K562 (cell line): ENCODE measurements around the gene SLC27A2. TPM values are rescaled to one million over a fixed set of nuclear protein-coding genes. Genes with fewer than 3 reads are reported as not detected.

Experiments used
- ATAC-seq: fragments of 200-7000 bp; cut with Tn5 transposase; 3 replicates; pipeline ENCODE4 v1.9.1; 2020; ENCODE audit warnings: moderate library complexity
- BruUV-seq: library from RNA; stranded (reverse); fragments of 400-500 nt; replicated peaks from 2 replicates; lab custom pipeline; 2021; lab: Mats Ljungman, UMichigan
- CTCF ChIA-PET: fragments of 300-600 bp; formaldehyde crosslinking; extraction: SDS; loops from one replicate; lab custom pipeline; 2021; ENCODE audit warnings: low intra/inter-chr PET ratio; lab: Yijun Ruan, JAX
- POLR2A ChIA-PET: fragments of 300-600, 350-650 bp; sonication (Branson Sonifier 250); formaldehyde crosslinking; extraction: SDS; loops from one replicate; lab custom pipeline; 2021; ENCODE audit warnings: antibody characterized with exemption, inconsistent platforms; lab: Yijun Ruan, JAX
- DNase-seq, 4 experiments: peaks; one replicate each; pipeline versions ENCODE4 v3.0.0 to v3.0.0-alpha.2; 2011 to 2018; ENCODE audit warnings: low spot score in 3 of 4, mixed read lengths in 3 of 4; ENCODE audit errors: extremely low read depth in 1 of 4
- FAIRE-seq: peaks from 2 replicates; lab custom pipeline; 2011; peaks lifted over from hg19 to GRCh38; lab: Jason Lieb, UNC
- H2AFZ ChIP-seq: 2 replicates; pipeline ENCODE4 v1.6.0; 2011; ENCODE audit warnings: low read depth, low read length, control low read depth, inconsistent platforms
- H3K27ac ChIP-seq: fragments of 200-600 bp; 3 replicates; pipeline ENCODE4 v1.8.0; 2011; ENCODE audit warnings: low read depth, mild to moderate bottlenecking, control low read depth, inconsistent platforms, low read length, moderate library complexity, mixed read lengths; ENCODE audit errors: extremely low read depth
- H3K27me3 ChIP-seq, 2 experiments: fragments of 300-600 bp in 1 of 2; 2 replicates in 1 of 2; 3 replicates in 1 of 2; pipeline versions ENCODE4 v1.6.0 to v1.8.0; 2011; ENCODE audit warnings: inconsistent platforms in 2 of 2, low read length in 2 of 2, mild to moderate bottlenecking in 1 of 2, mixed read lengths in 1 of 2, moderate library complexity in 1 of 2; ENCODE audit not compliant: control insufficient read depth in 2 of 2, insufficient read depth in 2 of 2
- H3K36me3 ChIP-seq: fragments of 300-600 bp; 3 replicates; pipeline ENCODE4 v1.8.0; 2011; ENCODE audit warnings: mild to moderate bottlenecking, low read length, inconsistent platforms; ENCODE audit not compliant: control insufficient read depth, insufficient read depth
- H3K4me1 ChIP-seq, 2 experiments: fragments of 200-600 bp in 1 of 2; replicated peaks in 1 of 2; 2 replicates in 1 of 2; 3 replicates in 1 of 2; pipeline versions ENCODE4 v1.5.1 to v1.8.0; 2011; ENCODE audit warnings: inconsistent platforms in 2 of 2, low read length in 2 of 2, mild to moderate bottlenecking in 1 of 2, mixed read lengths in 1 of 2, moderate library complexity in 1 of 2; ENCODE audit not compliant: control insufficient read depth in 2 of 2, insufficient read depth in 2 of 2
- H3K4me2 ChIP-seq: 2 replicates; pipeline ENCODE4 v1.6.1; 2011; ENCODE audit warnings: low read length, control low read depth, inconsistent platforms, mixed read lengths; ENCODE audit not compliant: insufficient read depth
- H3K4me3 ChIP-seq: fragments of 200-600 bp; sonication (generic), shearing (Covaris generic); 2 replicates; pipeline ENCODE4 v1.5.1; 2016; ENCODE audit warnings: control low read depth, inconsistent platforms
- H3K79me2 ChIP-seq: fragments of 200-600 bp; 3 replicates; pipeline ENCODE4 v1.8.0; 2011; ENCODE audit warnings: low read length, inconsistent platforms; ENCODE audit not compliant: control insufficient read depth, insufficient read depth
- H3K9ac ChIP-seq, 2 experiments: 2 replicates each; pipeline versions ENCODE4 v1.6.0 to v1.6.1; 2011; ENCODE audit warnings: low read depth in 2 of 2, low read length in 2 of 2, control low read depth in 1 of 2, inconsistent platforms in 1 of 2, mild to moderate bottlenecking in 1 of 2, mixed read lengths in 1 of 2; ENCODE audit not compliant: insufficient read depth in 1 of 2
- H3K9me1 ChIP-seq: one replicate; pipeline ENCODE4 v1.6.0; 2011; ENCODE audit warnings: inconsistent platforms, mild to moderate bottlenecking, low read length, moderate library complexity; ENCODE audit not compliant: control insufficient read depth, insufficient read depth
- H3K9me3 ChIP-seq: replicated peaks from 2 replicates; pipeline ENCODE4 v1.5.1; 2011; ENCODE audit warnings: low read depth, low read length, inconsistent platforms; ENCODE audit not compliant: control insufficient read depth, insufficient read depth
- H4K20me1 ChIP-seq: replicated peaks from 2 replicates; pipeline ENCODE4 v1.6.1; 2011; ENCODE audit warnings: low read length, inconsistent platforms, mixed read lengths; ENCODE audit not compliant: control insufficient read depth, insufficient read depth
- HNRNPL ChIP-seq: fragments of 200-400 bp; formaldehyde crosslinking; IDR thresholded peaks from 2 replicates; pipeline ENCODE4 v1.6.1; 2017; ENCODE audit warnings: low read depth, mild to moderate bottlenecking, low read length
- RAD51 ChIP-seq: fragments of 450-650 bp; IDR thresholded peaks from 2 replicates; pipeline ENCODE4 v1.7.1; 2016; ENCODE audit warnings: low read depth, mild to moderate bottlenecking, borderline replicate concordance
- ZBTB7A ChIP-seq: IDR thresholded peaks from 2 replicates; pipeline ENCODE4 v1.6.1; 2011; ENCODE audit warnings: low read depth, mild to moderate bottlenecking, low read length, moderate library complexity, borderline replicate concordance; ENCODE audit not compliant: control insufficient read depth
- ZEB2 ChIP-seq: fragments of 450-650 bp; IDR thresholded peaks from 2 replicates; pipeline ENCODE4 v1.6.1; 2016
- ZKSCAN1 ChIP-seq: fragments of 150-350 bp; IDR thresholded peaks from 2 replicates; pipeline ENCODE4 v1.6.1; 2016; ENCODE audit warnings: low read depth, low read length
- ZNF263 ChIP-seq: sonication (generic); formaldehyde crosslinking; IDR thresholded peaks from 2 replicates; pipeline ENCODE4 v1.8.0; 2022; ENCODE audit warnings: mild to moderate bottlenecking, missing genetic modification reagents, borderline replicate concordance
- ZNF408 ChIP-seq: fragments of 250-450 bp; sonication (Bioruptor Pico); IDR thresholded peaks from 2 replicates; pipeline ENCODE4 v1.4.0; 2020; ENCODE audit warnings: low read depth, mild to moderate bottlenecking, moderate library complexity
- WGBS: fragments of 100-300 bp; shearing (Covaris generic); methylation state at CpG from one replicate; pipeline ENCODE4 v1.1.6; 2016; ENCODE audit warnings: low coverage, mixed read lengths; ENCODE audit not compliant: insufficient coverage; ENCODE audit errors: missing lambda C conversion rate; 5-methylcytosine and 5-hydroxymethylcytosine counted together
- in situ Hi-C: fragments of 300-500 bp; cut with MboI; formaldehyde crosslinking; loops from 4 replicates; pipeline ENCODE4 v1.15.0; 2018; ENCODE audit warnings: inconsistent platforms, mixed read lengths
- intact Hi-C: fragments of 100-400 bp; cut with micrococcal nuclease; formaldehyde crosslinking; loops from 2 replicates; pipeline ENCODE4 v1.14.2; 2022
- polyA plus RNA-seq, 8 experiments: library from polyadenylated mRNA; depleted of rRNA in 4 of 8; stranded (reverse) in 5 of 8; unstranded in 3 of 8; fragments of >200 nt; fragmentation: Nextera tagmentation in 2 of 8; fragmentation: Illumina TruSeq in 1 of 8; extraction: Ambion mirVana in 2 of 8; extraction: Trizol in 1 of 8; gene quantifications; 2 replicates each; pipeline versions ENCODE4 v1.2.1 to v1.2.3, GENCODE V29; 2011 to 2014; ENCODE audit warnings: inconsistent platforms in 1 of 8, missing spikeins in 1 of 8
- total RNA-seq, 7 experiments: library from RNA; depleted of rRNA in 6 of 7; stranded (reverse); fragments of >200 nt in 6 of 7; fragmentation: Illumina TruSeq in 2 of 7; extraction: Trizol in 2 of 7; gene quantifications; 2 replicates each; pipeline versions ENCODE4 v1.2.1 to v1.2.3, GENCODE V29; 2011 to 2021; ENCODE audit warnings: low replicate concordance in 1 of 7
- TF ChIP-seq, protein P1 (sequence below): IDR thresholded peaks from 2 replicates; pipeline ENCODE4 v1.6.1; 2011; ENCODE audit warnings: borderline replicate concordance, low read depth, mild to moderate bottlenecking, moderate library complexity, low read length; ENCODE audit not compliant: insufficient read depth, poor library complexity, severe bottlenecking
- TF ChIP-seq, protein P2 (sequence below): sonication (generic); formaldehyde crosslinking; IDR thresholded peaks from 2 replicates; pipeline ENCODE4 v1.8.0; 2022; ENCODE audit warnings: mild to moderate bottlenecking, missing genetic modification reagents
- TF ChIP-seq, protein P3 (sequence below): fragments of 250-450 bp; sonication (Bioruptor Pico); IDR thresholded peaks from 2 replicates; pipeline ENCODE4 v1.4.0; 2020; ENCODE audit warnings: mild to moderate bottlenecking, moderate library complexity

SLC27A2 gene
- total and polyA plus RNA-seq, 9 of the 15 experiments (the other 6 are each of a cell fraction or from before 2014, with no cell fraction given), result 4.9 to 38.0 (median 22.7) TPM

DNA sequence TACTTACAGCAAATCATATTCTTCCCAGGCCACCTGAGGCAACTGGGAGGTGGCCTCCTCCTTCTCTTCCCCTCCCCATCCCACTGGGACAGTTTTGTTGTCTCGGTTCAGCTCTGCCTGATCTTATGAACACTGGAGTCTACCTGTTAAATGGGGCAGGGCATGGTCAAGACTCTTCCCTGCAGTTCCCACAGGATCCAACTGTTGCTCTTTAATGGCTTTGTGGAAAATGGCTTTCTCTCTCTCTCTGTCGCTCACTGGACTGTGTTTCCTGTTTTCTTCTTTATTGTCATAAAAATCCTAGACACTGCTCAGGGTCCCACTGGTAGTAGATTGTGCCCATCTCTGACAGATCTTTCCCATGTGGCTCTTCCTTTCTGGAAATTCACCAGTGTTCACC is 40.2 kb downstream of the SLC27A2 start:
- no peak for ATAC-seq
- Histone ChIP-seq H3K4me1 (no peaks in the 10 kb centered on the region; a peak in 1 of 5 replicates), H3K9me1 (no peaks in the 10 kb centered on the region), H3K27ac (no peak overlapping the region), H3K9ac (no peak overlapping the region), H3K79me2 (no peaks in the 10 kb centered on the region), H2AFZ (no peak overlapping the region), H3K4me2 (no peak overlapping the region), H3K4me3 (no peak overlapping the region), H3K36me3 (peaks cover 22% of the 10 kb centered on the region), H3K27me3 (no peaks in the 10 kb centered on the region), H3K9me3 (no peaks in the 10 kb centered on the region), H4K20me1 (no peaks in the 10 kb centered on the region)
- DNase-seq, result no peak
- in situ Hi-C loops (no loop called here), intact Hi-C loops (no loop called here)
- WGBS, result 75% methylated on average over 2 of the region's 2 CpGs
- ChIA-PET POLR2A (no interaction called here), CTCF (no interaction called here)
- FAIRE-seq, result no peak
- no TSS peak for BruUV-seq
- TF ChIP-seq HNRNPL (no peak), ZNF408 (CRISPR knock-in tag) (no peak), ZBTB7A (no peak), ZEB2 (no peak), ZNF263 (CRISPR knock-in tag) (no peak), ZKSCAN1 (no peak), RAD51 (no peak)
- TF ChIP-seq, protein P1, sequence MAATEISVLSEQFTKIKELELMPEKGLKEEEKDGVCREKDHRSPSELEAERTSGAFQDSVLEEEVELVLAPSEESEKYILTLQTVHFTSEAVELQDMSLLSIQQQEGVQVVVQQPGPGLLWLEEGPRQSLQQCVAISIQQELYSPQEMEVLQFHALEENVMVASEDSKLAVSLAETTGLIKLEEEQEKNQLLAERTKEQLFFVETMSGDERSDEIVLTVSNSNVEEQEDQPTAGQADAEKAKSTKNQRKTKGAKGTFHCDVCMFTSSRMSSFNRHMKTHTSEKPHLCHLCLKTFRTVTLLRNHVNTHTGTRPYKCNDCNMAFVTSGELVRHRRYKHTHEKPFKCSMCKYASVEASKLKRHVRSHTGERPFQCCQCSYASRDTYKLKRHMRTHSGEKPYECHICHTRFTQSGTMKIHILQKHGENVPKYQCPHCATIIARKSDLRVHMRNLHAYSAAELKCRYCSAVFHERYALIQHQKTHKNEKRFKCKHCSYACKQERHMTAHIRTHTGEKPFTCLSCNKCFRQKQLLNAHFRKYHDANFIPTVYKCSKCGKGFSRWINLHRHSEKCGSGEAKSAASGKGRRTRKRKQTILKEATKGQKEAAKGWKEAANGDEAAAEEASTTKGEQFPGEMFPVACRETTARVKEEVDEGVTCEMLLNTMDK, result no peak
- TF ChIP-seq, protein P2, sequence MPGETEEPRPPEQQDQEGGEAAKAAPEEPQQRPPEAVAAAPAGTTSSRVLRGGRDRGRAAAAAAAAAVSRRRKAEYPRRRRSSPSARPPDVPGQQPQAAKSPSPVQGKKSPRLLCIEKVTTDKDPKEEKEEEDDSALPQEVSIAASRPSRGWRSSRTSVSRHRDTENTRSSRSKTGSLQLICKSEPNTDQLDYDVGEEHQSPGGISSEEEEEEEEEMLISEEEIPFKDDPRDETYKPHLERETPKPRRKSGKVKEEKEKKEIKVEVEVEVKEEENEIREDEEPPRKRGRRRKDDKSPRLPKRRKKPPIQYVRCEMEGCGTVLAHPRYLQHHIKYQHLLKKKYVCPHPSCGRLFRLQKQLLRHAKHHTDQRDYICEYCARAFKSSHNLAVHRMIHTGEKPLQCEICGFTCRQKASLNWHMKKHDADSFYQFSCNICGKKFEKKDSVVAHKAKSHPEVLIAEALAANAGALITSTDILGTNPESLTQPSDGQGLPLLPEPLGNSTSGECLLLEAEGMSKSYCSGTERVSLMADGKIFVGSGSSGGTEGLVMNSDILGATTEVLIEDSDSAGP (CRISPR knock-in tag), result no peak
- TF ChIP-seq, protein P3, sequence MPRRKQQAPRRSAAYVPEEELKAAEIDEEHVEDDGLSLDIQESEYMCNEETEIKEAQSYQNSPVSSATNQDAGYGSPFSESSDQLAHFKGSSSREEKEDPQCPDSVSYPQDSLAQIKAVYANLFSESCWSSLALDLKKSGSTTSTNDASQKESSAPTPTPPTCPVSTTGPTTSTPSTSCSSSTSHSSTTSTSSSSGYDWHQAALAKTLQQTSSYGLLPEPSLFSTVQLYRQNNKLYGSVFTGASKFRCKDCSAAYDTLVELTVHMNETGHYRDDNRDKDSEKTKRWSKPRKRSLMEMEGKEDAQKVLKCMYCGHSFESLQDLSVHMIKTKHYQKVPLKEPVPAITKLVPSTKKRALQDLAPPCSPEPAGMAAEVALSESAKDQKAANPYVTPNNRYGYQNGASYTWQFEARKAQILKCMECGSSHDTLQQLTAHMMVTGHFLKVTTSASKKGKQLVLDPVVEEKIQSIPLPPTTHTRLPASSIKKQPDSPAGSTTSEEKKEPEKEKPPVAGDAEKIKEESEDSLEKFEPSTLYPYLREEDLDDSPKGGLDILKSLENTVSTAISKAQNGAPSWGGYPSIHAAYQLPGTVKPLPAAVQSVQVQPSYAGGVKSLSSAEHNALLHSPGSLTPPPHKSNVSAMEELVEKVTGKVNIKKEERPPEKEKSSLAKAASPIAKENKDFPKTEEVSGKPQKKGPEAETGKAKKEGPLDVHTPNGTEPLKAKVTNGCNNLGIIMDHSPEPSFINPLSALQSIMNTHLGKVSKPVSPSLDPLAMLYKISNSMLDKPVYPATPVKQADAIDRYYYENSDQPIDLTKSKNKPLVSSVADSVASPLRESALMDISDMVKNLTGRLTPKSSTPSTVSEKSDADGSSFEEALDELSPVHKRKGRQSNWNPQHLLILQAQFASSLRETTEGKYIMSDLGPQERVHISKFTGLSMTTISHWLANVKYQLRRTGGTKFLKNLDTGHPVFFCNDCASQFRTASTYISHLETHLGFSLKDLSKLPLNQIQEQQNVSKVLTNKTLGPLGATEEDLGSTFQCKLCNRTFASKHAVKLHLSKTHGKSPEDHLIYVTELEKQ, result no peak
